SIG-M5 (cell line): ENCODE results near the gene ADCY4.

ENCODE experiments used
- DNase-seq: peaks from one replicate; lab custom pipeline; 2025; lab: John Stamatoyannopoulos, UW

Gene ADCY4

GRCh38 chr14:24315243-24315806, 19.5 kb downstream of the ADCY4 start:
- DNase-seq, result no peak

- DNase-seq, result no peak
Measured at GRCh38 chr14:24314377-24315193, 20.3 kb downstream of the ADCY4 start.

GRCh38 chr14:24313913-24314312, 21.0 kb downstream of the ADCY4 start:
- DNase-seq, result no peak

GRCh38 chr14:24312736-24313507, 21.9 kb downstream of the ADCY4 start:
- DNase-seq, result no peak

GRCh38 chr14:24311837-24312615, 22.8 kb downstream of the ADCY4 start:
- no peak for DNase-seq

- DNase-seq, result no peak
Measured at GRCh38 chr14:24310646-24311604, 23.9 kb downstream of the ADCY4 start, which contains the start of gene LTB4R. Gene LTB4R, plus strand, starts transcription at chr14:24311502. Its CDS starts 4,150 bp downstream, at chr14:24315652.

GRCh38 chr14:24310265-24310645, 24.6 kb downstream of the ADCY4 start:
- no peak for DNase-seq

- DNase-seq, result no peak
Measured at GRCh38 chr14:24309538-24310264, 25.2 kb downstream of the ADCY4 start, which contains the start of gene LTB4R2. Gene LTB4R2, plus strand, starts transcription at chr14:24310140. Its CDS starts 525 bp downstream, at chr14:24310665.

- no peak for DNase-seq
Measured at GRCh38 chr14:24308342-24309124, 26.3 kb downstream of the ADCY4 start.

- DNase-seq, result no peak
Measured at GRCh38 chr14:24307575-24308341, 27.1 kb downstream of the ADCY4 start, which contains the start of gene CIDEB. Gene CIDEB, minus strand, starts transcription at chr14:24307977. Its CDS starts 119 bp downstream, at chr14:24307858.

- no peak for DNase-seq
Measured at GRCh38 chr14:24307156-24307574, 27.7 kb downstream of the ADCY4 start.

- DNase-seq, result no peak
Measured at GRCh38 chr14:24304019-24304387, 30.9 kb downstream of the ADCY4 start.

GRCh38 chr14:24300326-24300980, 34.4 kb downstream of the ADCY4 start:
- no peak for DNase-seq

GRCh38 chr14:24299255-24300191, 35.3 kb downstream of the ADCY4 start, which contains the start of the genes DHRS1 and NOP9:
Gene DHRS1, minus strand, starts transcription at chr14:24299780. Its CDS starts 674 bp downstream, at chr14:24299106.
Gene NOP9, plus strand, starts transcription at chr14:24299850. Its CDS starts 105 bp downstream, at chr14:24299955.
- no peak for DNase-seq

GRCh38 chr14:24298892-24299254, 36.0 kb downstream of the ADCY4 start:
- no peak for DNase-seq

GRCh38 chr14:24297190-24297964, 37.5 kb downstream of the ADCY4 start:
- DNase-seq, result no peak
